Measurements from ENCODE around the gene NRXN3.

NRXN3 gene

GRCh38 chr14:79037593-79037992 is 867.4 kb downstream of the NRXN3 start:
- no peak for DNase-seq

DNA sequence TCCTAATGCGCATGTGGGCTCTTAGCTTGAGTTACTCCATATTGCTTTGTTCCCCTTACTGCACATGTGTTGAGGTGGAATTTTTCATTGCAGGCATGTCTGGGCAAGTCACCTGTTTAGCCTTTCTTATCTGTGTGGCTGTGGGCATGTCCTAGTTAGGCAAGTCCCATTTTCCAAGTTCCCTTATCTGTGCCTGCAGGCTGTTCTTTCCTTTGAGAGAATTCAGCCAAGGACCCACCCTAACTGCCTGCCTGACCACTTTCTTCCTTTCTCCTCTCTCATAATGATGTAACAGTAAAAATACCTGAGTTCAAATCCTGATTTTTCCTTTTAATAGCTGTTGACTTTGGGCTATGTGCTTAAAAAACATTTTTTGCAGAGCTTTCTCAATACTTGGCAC is 870.6 kb downstream of the NRXN3 start:
- no peak for DNase-seq

DNA sequence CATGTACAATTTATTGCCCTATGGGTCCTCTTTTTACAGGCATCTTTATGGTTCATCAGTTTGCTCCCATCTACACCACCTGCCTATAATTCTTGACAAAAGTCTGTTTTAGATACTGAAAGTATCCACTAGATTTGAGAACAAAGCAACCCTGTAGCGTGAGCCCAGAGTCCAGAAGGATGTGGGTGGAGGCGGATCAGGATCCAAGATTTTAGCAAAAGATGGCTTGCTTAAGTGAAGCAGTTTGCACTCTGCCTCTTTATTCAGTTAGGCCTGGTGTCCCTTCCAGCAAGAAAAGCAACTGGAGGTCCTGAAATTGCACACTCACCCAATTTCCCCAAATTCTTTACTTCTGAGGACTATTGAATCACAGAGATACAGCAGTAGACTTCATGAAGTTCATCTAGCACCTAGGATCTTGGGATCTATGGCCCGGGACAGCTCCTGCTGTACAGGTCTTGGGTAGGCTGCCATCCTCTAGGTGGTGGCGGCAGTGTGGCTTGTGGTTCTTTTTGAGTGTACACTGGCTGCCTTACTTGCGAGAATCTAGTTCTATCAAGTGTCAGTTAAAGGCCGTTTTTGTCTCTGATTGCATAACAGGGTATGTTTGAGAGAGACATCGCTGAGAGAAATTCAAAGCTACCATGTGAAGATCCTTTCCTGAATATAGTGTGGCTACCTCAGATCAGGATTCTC is 873.2 kb downstream of the NRXN3 start:
- DNase-seq = no peak

GRCh38 chr14:79044894-79045624 is 874.9 kb downstream of the NRXN3 start:
- no peak for DNase-seq

DNA sequence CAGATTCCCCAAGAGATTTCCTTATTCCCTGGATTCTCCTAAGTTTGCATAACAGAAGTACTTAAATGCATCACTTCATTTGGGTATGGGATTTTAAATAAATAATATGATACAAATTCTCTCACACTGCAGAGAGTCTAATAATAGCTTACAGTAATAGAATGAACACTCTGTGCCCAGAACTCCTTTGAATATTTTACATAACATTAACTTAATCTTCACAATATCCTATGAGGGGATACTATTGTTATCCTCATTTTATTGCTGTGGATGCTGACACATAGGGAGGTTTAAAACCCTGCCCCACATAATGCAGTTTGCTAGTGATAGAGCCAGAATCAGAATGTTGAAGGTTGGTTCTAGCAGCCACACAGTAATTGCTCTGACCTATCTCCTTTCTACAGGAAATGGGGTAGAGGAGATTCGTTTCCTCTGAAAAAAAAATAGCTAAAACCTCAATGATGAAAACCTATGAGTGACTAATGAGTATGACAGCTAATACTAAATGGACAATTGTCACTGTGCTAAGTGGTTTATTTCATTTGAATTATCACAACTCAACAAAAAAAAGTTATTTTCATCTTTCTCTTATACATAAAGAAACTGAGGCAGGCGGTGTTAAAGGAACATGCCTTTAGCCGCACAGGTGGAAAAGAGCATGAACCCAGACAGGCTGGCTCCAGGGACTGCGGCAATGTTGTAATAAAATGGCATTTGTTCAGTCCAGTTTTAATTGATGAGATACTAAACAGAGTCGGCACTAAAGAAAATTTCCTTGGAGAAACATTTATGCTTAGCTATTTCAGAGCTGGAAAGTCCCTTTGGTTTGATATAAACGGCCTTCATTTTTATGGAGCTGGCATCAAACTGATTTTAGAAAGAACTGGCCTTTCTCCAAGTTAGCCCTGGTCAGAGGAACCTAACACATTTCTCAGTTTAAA is 880.9 kb downstream of the NRXN3 start:
- DNase-seq = no peak

DNA sequence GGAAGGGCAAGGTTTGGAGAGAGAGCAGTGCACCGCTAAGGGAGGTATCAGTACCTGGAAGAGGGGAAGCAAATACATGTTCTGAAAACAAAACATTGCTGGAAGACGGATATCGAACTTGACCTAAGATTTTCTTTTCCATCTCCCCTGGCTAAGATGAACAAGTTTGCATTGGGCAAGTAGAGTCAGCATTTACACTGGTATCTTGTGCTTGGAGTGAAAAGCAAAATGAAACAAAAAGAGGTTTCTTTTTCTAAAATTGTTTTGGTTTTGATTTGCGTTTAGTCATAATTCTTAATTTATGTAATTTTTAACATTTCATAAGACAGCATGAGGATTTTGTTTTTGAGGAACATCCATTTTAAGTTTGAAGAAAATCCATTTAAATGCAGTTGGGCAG is 881.6 kb downstream of the NRXN3 start:
- no peak for DNase-seq

DNA sequence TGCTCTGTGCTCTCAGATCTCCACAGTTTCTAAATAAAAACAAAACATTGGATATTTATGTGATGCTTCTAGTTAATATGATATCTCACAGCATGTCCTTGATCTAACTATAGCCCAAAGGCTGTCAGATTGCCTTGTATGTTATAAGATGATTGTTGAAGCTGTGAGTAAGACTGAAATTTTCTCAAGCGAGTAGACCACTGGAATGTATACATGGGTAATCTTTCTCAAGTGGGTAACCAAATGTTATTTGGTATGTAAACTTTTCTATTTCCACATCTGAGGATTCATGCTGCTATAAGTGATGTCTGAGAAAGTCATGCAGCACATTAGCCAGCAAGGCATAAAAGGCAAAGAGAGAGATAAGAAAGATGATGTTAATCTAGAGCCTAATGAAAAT is 886.7 kb downstream of the NRXN3 start:
- no peak for DNase-seq

GRCh38 chr14:79057333-79057732 is 887.2 kb downstream of the NRXN3 start:
- DNase-seq = no peak

GRCh38 chr14:79062226-79062625 is 892.1 kb downstream of the NRXN3 start:
- DNase-seq = no peak

DNA sequence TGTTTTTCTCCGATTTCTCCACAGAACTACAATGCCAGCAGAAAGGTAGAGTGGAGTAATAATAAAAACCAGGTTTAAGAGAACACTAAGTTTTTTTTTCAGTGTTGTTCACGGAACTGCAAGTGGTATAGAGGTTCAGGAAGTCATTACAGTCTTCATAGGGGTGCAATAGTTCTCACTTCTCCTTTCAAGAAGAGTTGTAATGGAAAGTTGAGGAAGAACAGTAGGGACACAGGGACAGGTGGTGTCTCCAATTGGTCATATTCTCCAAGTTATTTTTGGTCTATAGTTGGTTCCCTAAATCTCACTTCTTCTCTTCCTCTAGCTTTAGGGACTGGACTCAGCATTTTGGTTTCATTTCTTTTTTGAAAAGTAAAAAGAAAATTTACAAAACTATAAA is 894.0 kb downstream of the NRXN3 start:
- DNase-seq = no peak

DNA sequence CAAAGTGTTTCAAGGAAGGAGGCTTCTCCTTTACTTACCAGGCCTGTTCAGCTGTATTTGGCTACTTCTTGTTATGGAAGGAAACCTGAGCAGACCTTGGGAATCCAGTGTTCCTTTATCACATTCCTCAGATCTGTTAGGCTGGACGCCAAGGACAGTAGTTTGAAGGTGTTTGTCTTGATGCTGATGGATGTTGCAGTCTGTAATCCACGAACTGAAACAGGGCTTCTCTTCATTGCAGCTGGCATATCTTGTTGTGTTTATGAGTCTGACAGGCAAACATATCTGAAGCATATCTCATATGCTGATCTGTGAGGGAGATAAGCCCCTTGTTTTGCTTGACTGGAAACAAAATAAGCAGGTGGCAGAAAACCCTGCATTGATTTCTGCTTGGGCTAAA is 904.3 kb downstream of the NRXN3 start:
- DNase-seq = no peak

DNA sequence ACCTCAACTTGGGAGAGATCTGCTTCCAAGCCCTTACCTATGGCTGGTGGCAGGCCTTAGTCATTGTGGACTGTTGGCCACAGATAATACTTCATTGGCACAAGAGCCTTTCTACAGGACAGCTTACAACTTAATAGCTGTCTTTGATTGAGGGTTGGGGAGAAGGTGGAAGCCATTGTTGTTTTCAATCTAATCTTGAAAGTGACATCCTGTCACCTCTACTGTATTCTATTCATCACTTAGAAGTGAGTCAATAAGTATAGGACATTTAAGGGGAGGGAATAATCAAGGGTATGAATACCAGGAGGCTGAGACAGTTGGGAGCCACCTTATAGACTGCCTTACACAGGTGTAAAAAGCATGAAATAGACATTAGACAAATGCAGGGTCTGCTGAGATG is 906.3 kb downstream of the NRXN3 start:
- DNase-seq = no peak

- DNase-seq = no peak
These were observed 906.9 kb downstream of the NRXN3 start for GRCh38 chr14:79077096-79077495.

DNA sequence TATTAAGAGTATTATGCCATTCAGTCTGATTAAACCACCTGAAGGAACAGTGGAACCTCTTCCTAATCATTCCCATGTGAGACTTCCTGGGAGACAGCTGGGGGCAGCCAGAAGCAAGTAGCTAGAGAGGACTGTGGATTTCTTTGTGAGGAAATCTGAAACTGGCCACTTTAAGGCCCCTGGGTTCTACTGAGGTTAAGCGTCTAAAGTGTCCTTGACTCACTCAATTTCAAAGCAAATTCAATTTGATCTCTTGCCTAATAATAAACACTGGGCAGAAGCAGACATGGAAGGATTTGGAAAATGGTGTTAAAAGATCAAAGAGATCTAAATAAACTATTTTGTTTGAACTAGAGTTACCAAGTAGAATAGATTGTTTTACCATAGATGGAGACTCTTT is 909.9 kb downstream of the NRXN3 start:
- no peak for DNase-seq

GRCh38 chr14:79082883-79083282 is 912.7 kb downstream of the NRXN3 start:
- DNase-seq = no peak

DNA sequence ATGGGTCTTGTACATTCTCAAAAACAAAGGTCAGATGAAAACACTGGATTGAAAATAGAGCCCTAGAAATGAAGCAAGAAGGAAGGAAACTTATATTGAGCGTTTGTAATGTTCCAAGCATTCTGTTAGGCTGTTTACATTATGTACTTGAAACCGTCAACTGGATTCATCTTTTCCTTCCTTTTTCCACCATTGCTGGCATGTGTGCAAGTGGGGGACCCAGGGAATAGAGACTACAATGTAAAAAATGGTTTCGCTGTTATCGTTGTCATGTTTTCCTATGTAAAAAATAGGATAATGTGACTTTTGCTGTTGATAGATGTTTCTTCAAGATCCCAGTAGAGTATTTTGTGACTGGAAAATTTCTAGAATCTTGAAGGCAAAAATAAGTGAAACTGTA is 913.2 kb downstream of the NRXN3 start:
- DNase-seq = no peak

GRCh38 chr14:79084861-79085260 is 914.7 kb downstream of the NRXN3 start:
- no peak for DNase-seq

DNA sequence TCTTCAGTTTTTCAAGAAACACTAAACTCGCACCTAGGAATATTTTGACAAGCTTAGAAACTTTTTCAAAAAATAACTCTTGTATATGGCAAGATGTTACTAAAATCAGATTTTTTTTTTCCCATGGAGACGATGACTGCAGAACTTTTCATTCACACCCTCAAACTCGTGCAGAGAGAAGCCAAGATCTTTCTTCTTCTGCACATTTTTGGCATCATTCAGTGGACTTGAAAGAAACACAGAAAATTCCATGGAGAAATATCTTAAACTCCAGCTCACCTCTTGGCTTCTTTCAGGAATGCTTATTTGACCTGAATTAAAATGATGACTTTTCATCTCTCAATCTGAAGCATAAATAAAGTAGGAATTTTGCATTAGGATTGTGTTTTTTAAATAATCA is 919.4 kb downstream of the NRXN3 start:
- DNase-seq = no peak

DNA sequence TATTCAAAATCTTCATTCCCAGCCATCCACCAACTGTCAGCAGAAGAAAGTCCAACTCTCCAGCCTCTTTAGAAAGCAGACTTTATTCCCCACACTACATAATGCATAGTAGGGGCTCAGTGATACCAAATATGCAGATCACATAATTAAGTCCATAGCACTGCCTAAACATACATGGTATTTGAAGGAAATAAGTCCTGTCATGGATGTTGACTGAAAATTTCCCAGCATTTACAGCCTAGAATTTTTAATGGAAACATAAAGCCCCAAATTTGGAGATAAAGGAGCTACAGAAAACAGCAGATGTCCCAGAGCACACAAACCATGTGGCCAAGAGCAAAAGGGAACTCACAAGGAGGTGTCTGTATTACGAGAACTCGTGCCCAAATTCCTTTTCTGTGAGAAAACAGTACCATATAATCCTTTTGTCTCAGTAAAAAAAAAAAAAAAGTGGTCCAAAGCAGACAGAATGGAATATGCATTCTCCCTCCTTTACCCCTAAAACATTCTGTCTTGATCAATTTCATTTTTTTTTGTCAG is 920.5 kb downstream of the NRXN3 start:
- no peak for DNase-seq

DNA sequence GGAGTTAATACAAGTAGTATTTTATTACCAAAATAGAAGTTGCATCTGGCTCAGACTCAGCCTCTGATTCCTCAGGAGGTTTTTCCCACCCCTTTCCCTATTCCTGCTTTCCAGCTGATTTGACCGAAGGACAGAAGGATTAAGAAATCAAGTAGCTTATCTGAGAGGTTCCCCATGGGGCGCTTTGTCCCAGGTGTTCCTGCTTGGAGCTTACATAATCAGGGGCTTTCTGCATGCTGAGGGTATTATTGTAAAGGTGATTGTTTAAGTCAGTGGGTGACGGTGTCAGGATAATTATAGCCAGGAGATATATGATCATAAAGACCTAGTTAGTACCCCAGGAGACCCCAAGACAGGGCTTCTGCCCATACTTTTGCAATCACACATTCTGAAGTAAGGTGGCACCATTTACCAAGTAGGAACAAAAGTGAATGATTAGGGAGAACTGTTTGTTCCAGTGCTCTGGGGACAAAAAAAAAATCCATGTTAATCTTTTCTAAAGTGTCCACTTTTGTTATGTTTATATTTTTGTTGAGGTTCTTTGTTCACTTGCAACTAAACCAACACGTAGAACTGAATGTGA is 921.3 kb downstream of the NRXN3 start:
- no peak for DNase-seq

GRCh38 chr14:79093531-79093930 is 923.4 kb downstream of the NRXN3 start:
- no peak for DNase-seq

- no peak for DNase-seq
These were observed 924.8 kb downstream of the NRXN3 start for GRCh38 chr14:79094951-79095350.

GRCh38 chr14:79096811-79097210 is 926.6 kb downstream of the NRXN3 start:
- DNase-seq = no peak
